HG02642 (cell line): ENCODE measurements around the gene SEC22C.
"Not testable (repeated sequence)": the region's sequence is repeated elsewhere in the genome, so short reads cannot be mapped to it uniquely, and the experiment has no call there.

Experiments
- ATAC-seq: cut with Tn5 transposase; IDR thresholded peaks from one replicate; pipeline ENCODE4 v1.9.1; 2021; ENCODE audit warnings: mild to moderate bottlenecking; ENCODE audit not compliant: unreplicated experiment, poor library complexity

The SEC22C gene

DNA sequence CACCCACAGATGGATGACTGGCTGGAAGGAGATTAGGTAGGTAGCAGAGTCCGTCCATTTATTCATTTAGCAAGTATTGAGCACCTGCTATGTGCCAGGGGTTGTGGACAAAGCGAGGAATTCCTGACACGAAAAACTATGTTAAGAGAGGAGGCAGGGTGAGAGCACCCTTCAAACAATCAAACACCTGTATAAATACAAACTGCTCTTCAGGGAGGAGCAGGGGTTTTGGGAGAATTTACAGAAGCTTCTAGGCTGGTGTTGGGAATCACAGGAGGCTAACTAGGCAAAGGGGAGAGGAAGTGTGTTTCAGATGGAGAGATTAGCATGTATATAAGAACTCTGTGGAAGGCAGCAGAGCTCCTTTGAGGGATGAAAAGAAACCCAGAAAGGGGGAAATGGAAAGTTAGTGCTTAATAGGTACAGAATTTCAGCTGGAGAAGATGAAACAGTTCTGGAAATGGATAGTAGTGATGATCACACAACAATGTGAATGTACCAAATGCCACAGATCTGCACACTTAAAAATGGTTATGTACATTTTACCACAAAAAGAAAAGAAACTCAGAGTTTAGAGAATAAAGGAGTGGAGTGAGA is 805 bp upstream of the SEC22C start:
- no peak for ATAC-seq

- ATAC-seq = no peak
These were observed 413 bp downstream of the SEC22C start for GRCh38 chr3:42581400-42581708.

DNA sequence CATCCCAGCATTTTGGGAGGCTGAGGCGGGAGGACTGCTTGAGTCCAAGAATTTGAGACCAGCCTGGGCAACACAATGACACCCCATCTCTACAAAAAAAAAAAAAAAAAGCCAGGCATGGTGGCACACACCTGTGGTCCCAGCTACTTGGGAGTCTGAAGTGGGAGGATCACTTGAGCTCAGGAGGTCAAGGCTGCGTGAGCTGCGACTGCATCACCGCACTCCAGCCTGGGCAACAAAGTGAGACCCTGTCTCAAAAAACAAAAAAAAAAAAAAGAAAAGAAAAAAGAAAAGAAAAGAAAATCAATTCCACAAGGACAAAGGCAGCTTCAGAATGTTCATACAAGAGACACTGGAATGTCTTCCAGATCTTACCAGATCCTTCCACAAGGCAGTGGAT is 2.4 kb downstream of the SEC22C start:
- ATAC-seq = not testable (repeated sequence)

DNA sequence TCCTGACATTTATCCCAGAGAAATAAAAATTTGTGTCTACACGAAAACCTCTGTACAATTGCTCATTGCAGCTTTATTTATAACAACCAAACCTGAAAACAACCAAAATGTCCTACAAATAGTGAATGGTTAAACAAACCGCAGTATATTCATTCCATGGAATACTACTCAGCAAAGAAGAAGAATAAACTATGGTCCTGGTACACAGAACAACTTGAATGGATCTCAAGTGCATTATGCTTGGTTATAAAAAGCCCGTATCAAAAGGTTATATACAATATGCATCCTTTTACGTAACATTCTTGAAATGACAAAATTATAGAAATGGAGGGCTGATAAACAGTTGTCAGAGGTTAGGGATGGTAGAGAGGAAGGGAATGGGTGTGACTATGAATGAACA is 3.7 kb downstream of the SEC22C start:
- no peak for ATAC-seq

- ATAC-seq = no peak
These were observed 6.5 kb downstream of the SEC22C start for GRCh38 chr3:42575137-42575741.

- ATAC-seq = peak; percentile 59
These were observed 9.5 kb downstream of the SEC22C start for GRCh38 chr3:42572278-42572677.

GRCh38 chr3:42569593-42570142 is 12.1 kb downstream of the SEC22C start:
- no peak for ATAC-seq

DNA sequence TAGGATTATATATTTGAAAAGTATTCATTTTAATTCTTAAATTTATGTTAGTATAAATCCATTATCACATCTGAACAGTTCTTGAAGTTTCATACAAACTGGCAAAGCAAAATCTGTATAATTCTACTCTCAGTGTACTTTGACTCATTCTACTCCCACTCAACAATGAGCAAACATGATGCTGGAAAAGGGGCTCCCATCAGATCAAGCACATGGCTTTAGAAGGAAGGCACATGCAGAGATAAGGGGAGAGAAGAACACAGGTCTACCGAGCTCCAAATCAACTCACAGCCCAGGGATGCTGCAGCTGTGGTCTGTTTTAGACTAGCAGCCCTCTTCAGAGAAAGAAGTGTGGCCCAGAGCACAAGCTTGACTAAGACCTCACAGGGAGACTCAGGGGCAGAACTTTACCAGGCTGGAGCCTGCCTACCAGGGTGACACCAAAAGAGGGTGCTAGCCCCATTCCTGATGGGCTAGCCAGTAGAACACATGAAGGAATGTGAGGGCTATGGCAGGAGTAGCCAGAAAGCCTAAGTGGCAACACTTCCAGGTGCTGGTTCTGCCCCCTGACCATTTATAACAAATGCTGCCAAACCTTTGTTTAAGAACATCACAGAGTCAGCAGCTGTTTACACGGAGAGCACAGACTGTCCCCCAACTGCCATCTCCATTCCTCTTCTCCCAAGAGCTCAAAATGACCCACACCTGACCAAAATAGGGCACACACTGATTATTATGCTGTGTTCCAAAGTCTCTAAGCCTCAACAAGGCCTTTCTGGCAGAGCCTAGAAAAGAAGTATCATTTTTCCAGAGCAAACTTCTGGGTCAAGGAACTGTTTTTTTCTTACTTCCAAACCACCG is 19.5 kb downstream of the SEC22C start:
- ATAC-seq = no peak

DNA sequence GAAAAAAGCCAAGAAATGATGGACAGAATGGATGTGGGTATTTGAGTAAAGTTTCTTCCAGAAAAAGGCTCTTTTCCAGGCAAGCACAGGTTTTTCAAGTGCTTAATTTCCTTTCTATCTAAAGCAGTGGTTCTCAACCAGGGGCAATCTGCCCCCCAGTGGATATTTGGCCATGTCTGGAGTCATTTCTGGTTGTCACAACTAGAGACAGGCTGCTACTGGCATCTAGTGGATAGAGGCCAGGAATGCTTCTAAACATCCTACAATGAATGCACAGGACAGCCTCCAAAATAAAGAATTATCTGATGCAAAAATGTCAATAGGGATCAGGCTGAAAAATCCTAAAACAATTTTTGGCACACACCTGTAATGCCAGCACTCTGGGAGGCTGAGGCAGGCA is 23.9 kb downstream of the SEC22C start:
- ATAC-seq = no peak

- not testable (repeated sequence) for ATAC-seq
These were observed 24.9 kb downstream of the SEC22C start for GRCh38 chr3:42556817-42557216.

DNA sequence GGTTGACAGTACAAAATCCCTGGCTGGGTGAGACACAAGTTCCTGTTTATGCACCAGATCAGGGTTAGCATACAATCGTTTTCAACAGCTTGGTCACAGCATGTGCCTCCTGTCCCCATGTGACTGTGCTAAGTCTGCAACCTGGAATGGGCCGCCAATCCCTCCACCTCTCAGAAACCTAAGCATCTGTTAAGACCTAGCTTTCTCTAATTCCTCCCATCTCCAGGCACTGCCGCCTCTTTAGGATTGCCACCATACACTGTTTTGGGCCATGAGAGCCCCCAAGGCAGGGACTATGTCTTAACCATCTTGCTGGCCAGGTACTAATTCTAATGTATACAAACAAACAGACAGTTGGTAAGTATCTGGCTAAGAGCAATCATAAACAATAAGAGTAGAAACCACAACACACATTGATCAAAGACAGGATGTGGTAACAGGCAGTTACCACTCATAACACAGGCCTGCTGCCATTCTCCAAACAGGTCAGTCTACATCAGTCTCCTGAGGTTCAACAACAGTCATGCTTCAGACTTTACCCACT is 25.6 kb downstream of the SEC22C start:
- no peak for ATAC-seq

DNA sequence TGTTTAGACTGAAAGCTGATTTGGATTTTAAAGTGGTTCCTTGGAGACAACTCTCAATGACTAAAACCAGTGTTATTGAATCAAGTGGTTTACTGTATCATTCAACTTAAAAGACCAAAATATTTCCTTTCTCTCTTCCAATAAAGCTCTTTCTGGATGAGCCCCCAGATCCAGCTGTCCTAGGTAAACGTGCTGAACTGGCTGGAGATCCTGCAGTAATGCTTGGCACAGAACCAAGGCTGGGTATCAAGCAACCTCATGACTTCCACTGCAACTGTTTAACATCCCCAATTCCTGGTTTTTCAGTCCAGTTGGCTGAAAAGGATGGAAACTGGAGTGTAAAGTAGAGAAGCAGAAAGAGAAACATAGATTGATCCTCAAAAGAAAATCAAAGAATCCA is 28.9 kb downstream of the SEC22C start:
- ATAC-seq = no peak

DNA sequence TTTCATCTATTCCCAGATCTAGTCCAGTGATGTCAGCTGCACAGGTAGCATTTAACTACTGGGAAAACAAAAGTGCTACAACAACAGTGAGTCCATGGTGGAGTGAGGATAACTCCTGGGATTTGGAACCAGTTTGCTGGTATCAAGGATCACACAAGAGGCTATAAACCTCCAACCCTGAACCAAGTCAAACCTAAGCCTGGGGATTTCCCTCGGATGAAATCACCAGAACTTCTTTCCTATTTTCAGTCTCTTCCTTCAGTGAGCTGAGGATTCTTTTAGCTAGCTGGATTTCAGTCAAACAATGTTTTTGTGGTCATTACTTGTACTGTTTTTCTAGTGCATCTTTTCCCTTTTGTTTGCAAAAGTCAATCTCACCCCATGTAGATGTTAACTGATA is 31.5 kb downstream of the SEC22C start:
- ATAC-seq = no peak

GRCh38 chr3:42549131-42549530 is 32.6 kb downstream of the SEC22C start:
- no peak for ATAC-seq

DNA sequence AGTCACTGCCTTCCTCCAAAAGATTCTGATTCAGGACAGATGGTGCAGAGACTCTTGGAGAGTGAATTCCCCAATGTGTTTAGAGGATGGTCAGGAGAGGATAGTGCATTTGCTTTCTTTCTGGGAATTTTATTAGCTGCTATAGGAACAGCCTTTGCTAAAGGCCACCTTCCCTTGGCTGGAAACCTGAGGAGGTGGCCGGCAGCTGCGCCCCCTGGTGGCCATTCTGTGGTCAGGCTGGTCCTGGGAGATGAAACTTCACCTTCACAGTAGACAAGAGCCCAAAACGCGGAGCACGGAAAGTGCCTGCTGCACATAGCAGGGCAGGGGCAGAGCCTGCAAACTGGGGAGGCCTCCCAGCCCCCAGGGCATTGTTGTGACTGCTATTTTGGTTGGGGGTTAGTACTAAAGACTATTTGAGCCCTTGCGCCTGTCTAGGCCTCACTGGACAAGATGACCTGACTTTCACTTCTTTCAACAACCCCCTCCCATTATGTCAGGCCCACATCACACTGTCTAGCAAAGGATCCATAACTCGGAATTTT is 34.3 kb downstream of the SEC22C start:
- ATAC-seq = no peak

- no peak for ATAC-seq
These were observed 35.0 kb downstream of the SEC22C start for GRCh38 chr3:42546691-42547213.

- ATAC-seq = no peak
These were observed 36.4 kb downstream of the SEC22C start for GRCh38 chr3:42545284-42545900.

GRCh38 chr3:42544492-42545283 is 37.1 kb downstream of the SEC22C start:
- ATAC-seq = no peak

- ATAC-seq = no peak
These were observed 40.7 kb downstream of the SEC22C start for GRCh38 chr3:42541079-42541478.
